Skeletal muscle cell (primary cell): ENCODE data around the gene MTHFD2L.
A peak's percentile ranks its signal among the peaks of the same experiment; 100 is the strongest.

ENCODE experiments used
- DNase-seq: peaks from one replicate; pipeline ENCODE4 v3.0.0-alpha.2; 2010; ENCODE audit warnings: low read depth
- H3K4me3 ChIP-seq: 2 replicates; pipeline ENCODE4 v1.5.1; 2011; ENCODE audit warnings: low read depth, mild to moderate bottlenecking, control low read depth, low read length, moderate library complexity

The MTHFD2L gene

DNA sequence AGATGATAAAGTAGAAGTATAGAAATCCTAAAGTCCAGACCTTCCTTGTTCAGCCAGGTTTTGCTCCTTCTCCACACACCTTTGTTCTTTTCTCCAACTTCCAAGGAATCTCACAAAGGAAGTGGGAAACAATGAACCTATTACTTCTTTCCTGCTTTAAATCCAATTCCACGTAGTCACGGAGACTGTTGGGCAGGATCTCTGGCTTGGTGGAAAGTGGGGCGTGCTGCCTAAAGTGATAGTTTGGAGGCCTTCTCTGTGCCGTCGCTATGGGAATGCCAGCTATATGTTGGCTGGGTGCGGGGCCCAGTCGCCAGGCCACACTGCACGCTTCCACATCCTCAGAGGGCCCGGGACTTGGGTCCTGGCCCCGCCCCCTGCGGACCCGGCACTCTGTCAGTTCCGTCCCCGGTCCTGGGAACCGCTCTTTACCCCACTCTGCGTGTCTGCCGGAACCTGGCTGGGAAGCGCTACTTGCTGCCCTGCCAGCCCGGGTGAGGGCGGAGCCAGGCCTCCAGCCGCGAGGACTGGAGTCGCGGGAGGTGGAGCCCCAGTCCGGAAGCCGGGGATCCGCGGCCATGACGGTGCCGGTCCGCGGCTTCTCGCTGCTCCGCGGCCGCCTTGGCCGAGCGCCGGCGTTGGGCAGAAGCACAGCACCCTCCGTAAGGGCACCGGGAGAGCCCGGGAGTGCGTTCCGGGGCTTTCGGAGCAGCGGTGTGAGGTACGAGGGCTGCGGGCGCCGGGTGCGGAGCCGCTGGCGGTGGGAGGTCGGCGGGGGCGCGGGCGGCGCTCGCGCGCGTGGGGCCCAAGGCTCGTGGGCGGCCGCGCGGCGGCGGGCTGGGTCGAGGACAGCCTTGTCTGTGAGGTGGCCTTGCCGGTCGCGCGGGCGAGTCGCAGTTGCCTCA, at the start of gene MTHFD2L:
TSS of gene MTHFD2L (plus strand) at position 558 of the 905 bp plus-strand sequence. CDS start at position 579, 21 bp downstream.
- peak; percentile 83 for DNase-seq
- H3K4me3 ChIP-seq, result peak within 1 kb of the TSS; percentile 69

DNA sequence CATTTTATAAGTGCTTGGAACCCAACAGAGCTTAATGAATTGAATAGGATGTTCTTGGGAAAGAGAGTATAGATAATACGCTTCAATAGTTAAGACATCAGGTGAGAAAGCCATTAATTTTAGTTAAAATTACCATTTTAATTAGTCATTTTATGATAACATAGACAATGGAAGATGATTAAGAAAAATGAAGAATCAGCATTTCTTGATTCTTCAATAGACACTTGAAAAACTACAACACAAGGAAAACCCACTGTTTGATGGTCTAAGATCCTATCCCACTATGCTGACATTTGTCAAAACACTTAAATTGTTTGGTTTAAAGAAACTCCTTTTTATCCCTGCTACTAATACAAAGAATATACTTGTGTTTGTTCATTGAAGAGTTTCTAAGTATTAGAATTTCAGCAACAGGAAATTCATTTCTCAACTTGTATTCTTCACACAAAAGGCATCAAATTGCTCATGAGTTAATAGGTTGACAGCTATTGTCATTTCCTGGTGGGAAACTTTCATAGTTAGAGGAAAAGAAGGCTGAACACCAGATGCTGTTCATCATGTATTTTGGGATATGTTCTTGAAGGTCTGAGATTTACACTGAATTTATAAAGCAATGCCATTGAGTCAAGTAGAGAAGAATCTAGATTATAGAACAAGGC, 49.3 kb upstream of the MTHFD2L start:
- DNase-seq, result no peak
- no peak overlapping the region for H3K4me3 ChIP-seq

DNA sequence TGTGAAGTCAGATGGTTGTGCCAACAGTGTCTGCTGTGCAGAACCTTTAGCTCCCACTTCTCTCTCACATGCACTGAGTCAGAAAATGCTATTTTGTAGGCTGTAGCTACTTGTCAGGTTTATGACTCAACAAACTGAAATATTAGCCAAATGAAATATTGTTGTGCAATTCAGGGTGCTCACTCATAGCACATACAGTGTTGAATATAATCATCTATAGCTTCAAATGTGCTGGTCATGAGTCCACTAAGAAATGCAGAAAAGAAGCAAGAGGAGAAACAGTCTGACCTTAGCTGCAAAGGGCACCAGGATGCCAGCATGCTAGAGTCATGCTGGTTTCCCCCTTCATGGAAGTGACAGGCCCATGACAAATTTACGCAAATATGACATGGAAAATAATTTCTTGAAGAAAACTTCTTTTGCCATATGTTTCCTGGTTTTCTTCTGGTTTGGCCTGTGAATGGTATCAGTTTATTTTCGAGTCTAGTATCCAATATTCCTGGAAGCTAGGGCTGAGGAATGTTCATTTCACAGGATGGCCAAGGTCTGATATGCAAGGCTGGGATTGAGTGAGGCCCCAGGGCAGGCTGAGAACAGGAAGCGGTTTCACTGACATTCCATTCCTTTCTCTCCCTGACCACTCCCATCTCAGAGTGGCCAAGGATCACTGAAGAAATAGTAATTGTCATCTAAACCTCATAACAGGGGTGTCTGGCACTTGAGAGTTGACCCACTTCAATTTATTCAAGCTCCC, 48.6 kb upstream of the MTHFD2L start:
- no peak overlapping the region for H3K4me3 ChIP-seq

DNA sequence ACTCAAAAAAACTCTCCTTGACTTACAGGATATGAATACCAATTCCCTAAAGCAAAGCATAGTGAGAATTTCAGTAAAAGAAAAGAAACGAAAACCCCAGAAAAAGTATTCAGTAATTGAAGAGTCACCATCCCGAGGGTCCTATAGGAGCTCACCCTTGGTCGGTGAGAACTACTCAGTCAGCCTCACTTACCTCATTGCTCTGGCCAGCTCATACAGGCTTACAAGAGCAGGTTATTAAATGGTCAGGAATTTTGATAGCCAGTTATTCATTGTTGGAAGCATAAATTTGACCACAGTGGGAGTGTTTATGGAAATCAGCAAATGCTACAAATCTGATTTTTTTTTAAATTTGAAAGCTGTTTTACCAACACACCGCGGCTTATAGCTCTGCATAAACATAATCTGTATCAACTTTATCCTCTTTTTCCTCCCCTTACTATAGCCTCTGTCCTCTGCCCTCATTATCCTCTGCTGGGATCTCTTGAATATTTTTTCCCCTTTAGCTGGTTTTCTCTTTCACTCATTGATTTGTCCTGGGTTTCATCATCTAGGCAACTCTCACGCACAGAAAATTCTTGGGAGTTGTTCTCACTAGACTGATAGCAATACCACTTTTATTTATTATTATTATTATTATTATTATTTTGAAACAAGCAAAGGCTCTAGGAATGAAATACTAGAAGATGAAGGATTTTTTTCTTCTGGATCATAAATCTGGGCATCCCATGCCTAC, 47.9 kb upstream of the MTHFD2L start:
- DNase-seq, result peak; percentile 95
- no peak overlapping the region for H3K4me3 ChIP-seq

More for the DNA sequence above, 48.6 kb upstream of the MTHFD2L start:
- peak; percentile 97 for DNase-seq

DNA sequence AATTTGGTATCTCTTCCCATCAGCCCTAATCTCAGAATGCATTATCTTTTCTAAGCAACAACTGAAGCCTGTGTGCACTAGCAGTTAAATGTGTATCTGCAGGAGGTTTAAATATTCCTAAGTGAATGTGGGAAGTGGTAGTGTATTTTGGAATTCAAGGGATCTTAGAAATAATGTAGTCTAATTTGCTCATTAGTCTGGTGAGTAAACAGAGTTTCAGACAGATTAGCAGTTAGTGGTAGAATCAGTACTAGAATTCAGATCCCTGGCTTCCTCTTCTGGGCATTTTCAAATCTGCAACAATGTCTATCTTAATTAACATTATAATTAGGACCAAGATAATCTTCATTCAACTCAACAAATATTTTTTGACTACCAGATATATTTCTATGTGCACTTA, 47.2 kb upstream of the MTHFD2L start:
- no peak for DNase-seq

DNA sequence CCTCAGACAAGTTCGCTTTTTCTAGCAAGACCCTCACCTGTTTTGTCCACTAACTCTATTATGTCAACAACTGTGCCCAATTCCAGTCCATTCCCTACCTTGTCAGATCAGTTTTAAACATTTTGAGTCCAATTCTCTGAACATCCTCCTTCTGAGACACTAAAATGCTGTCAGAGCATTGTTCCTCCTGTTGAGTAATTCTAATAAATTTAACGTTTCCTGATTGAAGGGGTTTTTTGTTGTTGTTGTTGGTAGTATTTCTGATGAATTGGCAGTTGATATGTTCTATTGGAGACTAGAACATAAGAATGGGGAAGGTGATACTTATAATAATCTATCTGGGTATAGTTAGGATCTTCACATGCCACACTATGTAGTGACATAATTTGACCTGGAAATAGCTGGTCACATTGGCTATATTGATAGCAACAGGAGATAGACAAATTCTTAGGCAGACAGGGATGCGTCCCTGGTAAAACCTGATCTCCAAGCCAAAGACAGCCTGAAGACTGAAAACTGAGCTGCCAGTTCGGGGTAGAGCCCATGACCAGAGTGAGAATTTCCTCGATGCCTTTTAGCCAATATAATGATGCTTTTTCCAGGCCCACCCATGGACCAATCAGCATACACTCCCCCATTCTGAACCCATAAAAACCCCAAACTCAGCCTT, 46.5 kb upstream of the MTHFD2L start:
- no peak for DNase-seq
- H3K4me3 ChIP-seq, result no peak overlapping the region

More for the DNA sequence above, 47.2 kb upstream of the MTHFD2L start:
- no peak overlapping the region for H3K4me3 ChIP-seq

DNA sequence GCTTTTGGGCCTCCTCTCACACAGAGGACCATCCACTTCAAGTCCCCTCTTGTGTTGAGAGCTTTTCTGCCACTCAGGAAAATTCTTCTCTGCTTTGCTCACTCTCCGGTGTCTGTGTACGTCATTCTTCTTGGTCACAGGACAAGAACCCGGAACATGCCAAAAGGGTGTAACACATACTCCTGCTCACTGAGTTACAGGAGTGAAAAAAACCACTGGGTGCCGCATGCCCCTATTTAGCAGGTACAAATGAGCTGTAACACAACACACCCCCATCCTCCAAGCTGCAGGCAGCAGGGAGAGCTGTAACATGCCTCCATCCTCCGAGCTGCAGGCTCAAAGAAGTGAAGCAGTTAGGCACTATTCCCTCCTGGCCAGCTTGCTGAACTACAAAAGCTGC, 45.9 kb upstream of the MTHFD2L start:
- no peak overlapping the region for H3K4me3 ChIP-seq

DNA sequence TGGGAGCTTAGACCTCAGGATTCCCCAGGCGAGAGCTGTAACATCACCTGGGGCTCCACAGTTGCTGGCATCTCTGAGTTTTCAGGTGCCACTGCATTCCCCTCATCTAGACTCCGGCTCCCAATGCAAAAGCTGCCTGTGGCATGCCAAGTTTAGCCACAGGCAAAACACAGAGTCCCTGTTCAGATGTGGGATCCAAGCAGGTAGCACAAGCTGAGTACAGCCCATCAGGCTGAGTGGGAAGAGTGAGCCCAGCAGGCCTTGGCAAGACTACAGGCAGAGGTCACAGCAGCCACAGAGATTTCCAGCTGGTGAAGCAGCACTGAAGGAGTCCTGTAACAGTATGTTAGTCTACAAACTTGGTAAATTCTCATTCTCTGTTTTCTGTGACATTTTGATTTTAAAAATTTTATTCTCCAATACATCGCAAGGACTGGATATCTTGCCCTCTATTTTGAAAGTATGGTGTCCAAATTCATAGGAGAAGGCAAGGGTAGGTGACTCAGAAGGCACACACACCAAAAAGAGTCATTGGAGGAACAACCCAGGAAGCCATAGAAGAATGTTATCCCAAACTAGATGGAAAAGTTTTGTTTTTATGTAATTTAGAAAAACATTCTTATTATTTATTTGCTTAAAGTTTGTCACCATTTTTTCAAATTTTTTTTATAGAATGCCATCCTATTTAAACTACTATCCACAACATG, 45.4 kb upstream of the MTHFD2L start:
- H3K4me3 ChIP-seq, result no peak overlapping the region
- DNase-seq, result no peak

More for the DNA sequence above, 45.9 kb upstream of the MTHFD2L start:
- DNase-seq, result peak; percentile 74

DNA sequence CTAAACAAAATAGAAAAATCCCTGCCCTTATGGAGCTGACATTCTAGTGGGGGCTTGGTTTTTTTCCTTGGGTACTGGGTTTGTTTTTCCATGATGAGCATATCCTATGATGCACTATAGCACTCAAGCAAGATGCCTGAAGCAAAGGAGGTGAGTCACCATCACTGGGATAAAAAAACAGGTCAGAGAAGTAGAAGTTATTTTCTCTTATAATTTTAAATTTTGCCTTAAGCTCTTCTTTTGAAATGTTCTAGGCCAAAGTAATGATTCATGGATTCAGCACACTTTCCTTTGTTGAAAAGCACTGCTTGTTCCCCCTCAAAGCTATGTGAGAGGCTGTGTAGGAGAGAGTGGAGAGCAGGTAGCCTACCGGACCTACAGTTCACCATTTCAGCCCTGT, 43.7 kb upstream of the MTHFD2L start:
- H3K4me3 ChIP-seq, result no peak overlapping the region
- peak; percentile 78 for DNase-seq

DNA sequence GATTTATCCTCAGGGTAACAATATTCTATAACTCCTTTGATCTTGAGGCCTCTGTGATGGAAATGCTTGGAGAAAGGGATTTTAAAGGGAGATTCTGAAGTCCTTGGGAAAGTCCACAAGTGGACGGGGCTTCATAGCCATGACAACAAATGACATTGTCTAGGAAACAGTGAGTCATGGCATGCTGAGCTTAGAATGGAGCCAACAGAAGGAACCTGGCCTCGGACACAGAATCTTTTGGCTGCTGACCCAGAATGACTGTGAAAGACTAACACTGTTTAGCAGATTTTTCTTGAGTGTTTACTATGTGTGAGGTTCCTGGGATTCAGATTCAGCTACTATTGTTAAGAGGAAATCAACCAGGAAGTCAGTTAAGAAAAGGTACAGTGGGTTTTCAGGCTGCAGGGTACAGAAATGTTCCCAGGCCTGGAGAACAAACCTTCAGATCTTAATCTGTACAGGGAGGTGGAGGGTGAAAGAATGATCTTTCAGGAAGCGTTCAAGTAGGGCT, 40.8 kb upstream of the MTHFD2L start:
- peak; percentile 92 for DNase-seq
- H3K4me3 ChIP-seq, result no peak overlapping the region

DNA sequence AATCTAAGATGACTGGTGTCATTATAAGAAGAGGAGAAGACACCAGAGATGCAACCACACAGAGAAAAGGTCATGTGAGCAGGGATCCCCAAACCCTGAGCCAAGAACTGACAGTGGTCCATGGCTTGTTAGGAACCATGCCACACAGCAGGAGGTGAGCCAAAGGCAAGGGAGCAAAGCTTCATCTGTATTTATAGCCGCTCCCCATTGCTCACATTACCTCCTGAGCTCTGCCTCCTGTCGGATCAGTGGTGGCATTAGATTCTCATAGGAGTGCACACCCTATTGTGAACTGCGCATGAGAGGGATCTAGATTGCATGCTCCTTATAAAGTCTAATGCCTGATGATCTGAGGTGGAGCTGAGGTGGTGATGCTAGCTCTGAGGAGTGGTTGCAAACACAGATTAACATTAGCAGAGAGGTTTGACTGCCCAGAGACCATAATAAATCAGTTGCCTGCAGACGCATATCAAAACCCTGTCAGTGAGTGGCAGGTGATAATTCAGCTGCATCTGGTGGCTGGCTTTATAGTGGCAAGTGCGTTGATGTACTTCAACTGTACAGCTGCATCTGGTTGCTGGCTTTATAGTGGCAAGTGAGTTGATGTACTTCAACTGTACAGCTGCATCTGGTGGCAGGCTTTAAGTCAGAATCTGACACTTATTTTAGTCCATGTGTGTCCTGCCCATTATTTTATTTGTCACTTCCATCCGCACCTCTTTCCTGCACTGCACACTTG, 39.1 kb upstream of the MTHFD2L start:
- no peak for DNase-seq

DNA sequence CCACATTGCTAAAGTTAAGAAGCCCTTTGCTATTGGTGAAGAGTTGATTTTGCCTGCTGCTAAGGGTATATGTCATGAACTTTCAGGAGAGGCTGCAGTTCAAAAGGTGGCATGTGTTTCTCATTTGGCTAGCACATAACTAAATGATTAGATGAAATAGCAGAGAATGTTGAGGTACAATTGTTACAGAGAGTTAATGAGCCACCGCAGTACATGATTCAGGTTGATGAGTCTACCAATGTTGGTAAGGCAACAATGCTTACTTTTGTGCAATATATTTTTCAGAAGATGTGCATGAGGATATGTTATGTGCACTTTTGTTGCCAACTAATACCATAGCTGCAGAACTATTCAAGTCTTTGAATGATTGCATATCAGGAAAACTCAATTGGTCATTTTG, 37.8 kb upstream of the MTHFD2L start:
- no peak for DNase-seq
- H3K4me3 ChIP-seq, result no peak overlapping the region

More for the DNA sequence above, 39.1 kb upstream of the MTHFD2L start:
- H3K4me3 ChIP-seq, result no peak overlapping the region

DNA sequence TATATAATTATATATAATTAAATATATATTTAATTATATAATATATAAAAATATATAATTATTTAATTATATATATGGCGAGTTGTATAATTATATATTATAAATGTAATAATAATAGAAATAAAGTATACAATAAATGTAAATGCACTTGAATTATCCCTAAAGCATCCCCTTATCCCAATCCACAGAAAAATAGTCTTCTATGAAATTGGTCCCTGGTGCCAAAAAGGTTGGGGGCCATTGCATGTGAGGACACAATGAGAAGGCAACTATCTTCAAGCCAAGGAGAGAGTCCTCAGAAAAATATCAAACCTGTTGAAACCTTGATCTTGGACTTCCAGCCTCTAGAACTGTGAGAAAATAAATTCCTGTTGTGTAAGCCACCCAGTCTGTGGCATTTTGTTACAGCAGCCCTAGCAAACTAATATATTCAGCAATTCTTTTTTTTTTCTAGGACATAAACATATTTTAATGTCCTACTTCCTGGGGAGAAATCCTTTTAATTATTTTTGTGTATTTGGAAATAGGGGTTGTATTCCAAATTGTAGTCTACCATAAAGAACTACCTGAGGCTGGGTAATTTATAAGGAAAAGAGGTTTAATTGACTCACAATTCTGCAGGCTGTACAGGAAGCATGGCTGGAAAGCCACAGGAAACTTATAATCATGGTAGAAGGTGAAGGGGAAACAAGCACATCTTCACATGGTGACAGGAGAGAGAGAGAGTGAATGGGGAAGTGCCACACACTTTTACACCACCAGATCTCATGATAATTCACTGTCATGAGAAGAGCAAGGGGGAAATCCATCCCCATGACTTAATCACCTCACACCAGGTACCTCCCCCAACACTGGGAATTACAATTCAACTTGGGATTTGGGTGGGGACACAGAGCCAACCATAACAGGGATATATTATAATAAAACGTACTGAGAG, 36.0 kb upstream of the MTHFD2L start:
- H3K4me3 ChIP-seq, result no peak overlapping the region

DNA sequence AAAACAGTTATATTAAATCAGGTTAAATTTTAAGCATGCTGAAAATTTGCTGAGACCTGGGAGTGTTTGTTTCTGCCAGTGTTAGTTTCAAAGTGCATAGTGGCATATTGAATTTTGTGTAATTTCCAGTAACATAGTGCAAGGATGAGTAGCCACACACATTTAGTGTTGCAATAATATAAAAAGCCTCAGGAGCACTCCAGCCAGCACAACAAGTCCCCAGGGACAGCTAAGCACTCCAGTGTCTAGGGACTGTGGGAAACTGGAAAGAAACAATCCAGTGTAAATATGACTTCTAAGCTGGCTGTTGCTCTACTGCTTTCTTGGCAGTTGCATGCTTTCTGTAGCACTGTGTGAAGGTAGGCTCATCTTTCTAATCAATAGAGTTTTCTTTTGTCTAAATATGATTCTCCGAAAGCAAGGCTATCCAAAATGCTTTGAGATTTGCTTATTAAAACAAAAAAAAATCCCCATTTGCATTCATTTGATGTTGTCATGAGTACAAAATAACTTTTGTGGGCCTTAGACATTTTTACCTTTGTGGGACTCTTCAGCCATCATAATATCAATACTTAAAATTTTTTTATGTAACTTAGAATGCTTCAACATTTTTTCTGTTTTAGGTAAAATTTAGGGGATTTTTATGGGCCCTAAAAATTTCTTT, 34.7 kb upstream of the MTHFD2L start:
- H3K4me3 ChIP-seq, result no peak overlapping the region
- peak; percentile 95 for DNase-seq

More for the DNA sequence above, 36.0 kb upstream of the MTHFD2L start:
- no peak for DNase-seq

DNA sequence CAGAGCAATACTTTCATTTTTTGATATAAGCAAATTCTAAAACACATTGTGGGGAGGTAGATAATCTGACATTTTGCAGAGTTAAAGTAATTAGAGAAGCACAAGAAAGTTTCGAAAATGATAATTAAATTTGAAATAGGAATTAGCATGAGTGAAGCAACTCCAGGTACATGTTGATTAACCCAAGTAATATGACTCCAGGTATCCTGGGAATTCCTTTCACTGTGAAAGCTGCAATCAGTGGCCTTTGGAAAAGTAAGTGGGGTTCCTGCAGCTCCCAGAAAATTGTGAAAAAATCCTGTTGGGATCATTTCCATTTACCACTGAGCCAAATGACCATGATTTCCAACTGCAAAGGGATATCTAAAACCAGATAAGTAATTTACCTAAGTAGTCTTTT, 32.9 kb upstream of the MTHFD2L start:
- no peak for DNase-seq
- no peak overlapping the region for H3K4me3 ChIP-seq

DNA sequence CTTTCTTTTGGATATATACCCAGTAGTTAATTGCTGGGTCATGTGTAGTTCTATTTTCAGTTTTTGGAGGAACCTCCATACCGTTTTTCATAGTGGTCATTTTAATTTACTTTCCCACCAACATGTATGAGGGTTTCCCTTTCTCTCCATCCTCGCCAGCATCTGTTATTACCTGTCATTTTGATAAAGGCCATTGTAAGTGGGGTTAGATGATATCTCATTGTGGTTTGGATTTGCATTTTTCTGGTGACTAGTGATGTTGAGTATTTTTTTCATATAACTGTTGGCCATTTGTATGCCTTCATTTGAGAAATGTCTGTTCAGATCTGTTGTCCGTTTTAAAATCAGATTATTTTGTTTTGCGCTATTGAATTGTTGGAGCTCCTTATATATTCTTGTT, 30.2 kb upstream of the MTHFD2L start:
- no peak overlapping the region for H3K4me3 ChIP-seq
- DNase-seq, result no peak
